ENCODE measurements around the gene FTCD. TPM values are rescaled to one million over a fixed set of nuclear protein-coding genes. Genes with fewer than 3 reads are reported as not detected.

Gene FTCD
- polyA plus RNA-seq, 1 experiment, result not detected

- TF ChIP-seq CTCF (IDR thresholded peaks at IDR 0.05; ENCODE audit: low read depth, low read length), result no peak
- peak overlapping the region; percentile 79 for H3K4me3 ChIP-seq (ENCODE audit: low read depth, low read length)
- H3K9me3 ChIP-seq (ENCODE audit: control insufficient read depth, insufficient read depth, low read length), result peaks cover 11% of the 10 kb centered on the region
- H3K27me3 ChIP-seq (ENCODE audit: control insufficient read depth, insufficient read depth, low read length), result no peaks in the 10 kb centered on the region
- POLR2A ChIA-PET, result no interaction called here
- CTCF ChIA-PET, result interaction anchor here (1.9 kb wide), 1 partner anchor 127 kb away, joined by 5 read pairs; no protein-coding TSS in a partner anchor
- DNase-seq (ENCODE audit: low read depth, low spot score), result no peak
- peak overlapping the region; percentile 25 for H3K27ac ChIP-seq (ENCODE audit: low read depth, low read length)
Observed at GRCh38 chr21:46100426-46100825, 55.0 kb downstream of the FTCD start.

- POLR2A ChIA-PET, result interaction anchor here (1.7 kb wide), 1 partner anchor 119 kb away, joined by 3 read pairs; no protein-coding TSS in a partner anchor
- DNase-seq (ENCODE audit: low read depth, low spot score), result no peak
- H3K9me3 ChIP-seq (ENCODE audit: control insufficient read depth, insufficient read depth, low read length), result peaks cover 8% of the 10 kb centered on the region
- H3K4me3 ChIP-seq (ENCODE audit: low read depth, low read length), result peak overlapping the region; percentile 79
- H3K27me3 ChIP-seq (ENCODE audit: control insufficient read depth, insufficient read depth, low read length), result no peaks in the 10 kb centered on the region
- TF ChIP-seq CTCF (IDR thresholded peaks at IDR 0.05; ENCODE audit: low read depth, low read length), result no peak
- no peak overlapping the region for H3K27ac ChIP-seq (ENCODE audit: low read depth, low read length)
- CTCF ChIA-PET, result interaction anchor here (1.9 kb wide), 1 partner anchor 127 kb away, joined by 5 read pairs; no protein-coding TSS in a partner anchor
Observed at GRCh38 chr21:46100020-46100419, 55.4 kb downstream of the FTCD start.

- CTCF ChIA-PET, result interaction anchor here (1.9 kb wide), 1 partner anchor 126 kb away, joined by 5 read pairs; no protein-coding TSS in a partner anchor
- DNase-seq (ENCODE audit: low read depth, low spot score), result no peak
- H3K27ac ChIP-seq (ENCODE audit: low read depth, low read length), result peak overlapping the region; percentile 61
- H3K9me3 ChIP-seq (ENCODE audit: control insufficient read depth, insufficient read depth, low read length), result peaks cover 6% of the 10 kb centered on the region
- no peaks in the 10 kb centered on the region for H3K27me3 ChIP-seq (ENCODE audit: control insufficient read depth, insufficient read depth, low read length)
- H3K4me3 ChIP-seq (ENCODE audit: low read depth, low read length), result peak overlapping the region; percentile 79
- POLR2A ChIA-PET, result interaction anchor here (0.6 to 1.7 kb wide), 10 partner anchors 19 to 226 kb away, joined by 3 to 10 read pairs (median 6); no protein-coding TSS in a partner anchor
- peak; percentile 38 for TF ChIP-seq CTCF (IDR thresholded peaks at IDR 0.05; ENCODE audit: low read depth, low read length)
Observed at GRCh38 chr21:46099476-46099875, 55.9 kb downstream of the FTCD start.

- Histone ChIP-seq H3K4me3 (ENCODE audit: low read depth, low read length) (peak overlapping the region; percentile 79), H3K9me3 (ENCODE audit: control insufficient read depth, insufficient read depth, low read length) (peaks cover 4% of the 10 kb centered on the region), H3K27me3 (ENCODE audit: control insufficient read depth, insufficient read depth, low read length) (no peaks in the 10 kb centered on the region), H3K27ac (ENCODE audit: low read depth, low read length) (peak overlapping the region; percentile 70)
- POLR2A ChIA-PET, result interaction anchor here (0.6 to 1.7 kb wide), 9 partner anchors 18 to 227 kb away, joined by 3 to 8 read pairs (median 5); no protein-coding TSS in a partner anchor
- no peak for TF ChIP-seq CTCF (IDR thresholded peaks at IDR 0.05; ENCODE audit: low read depth, low read length)
- CTCF ChIA-PET, result interaction anchor here (1.9 kb wide), 1 partner anchor 125 kb away, joined by 5 read pairs; no protein-coding TSS in a partner anchor
- DNase-seq (ENCODE audit: low read depth, low spot score), result no peak
Observed at GRCh38 chr21:46098303-46099141, 56.9 kb downstream of the FTCD start.

Measured in AG04450 (cell line).